GM23338 (cell line): ENCODE measurements around the gene MTHFD1L. TPM values are rescaled to one million over a fixed set of nuclear protein-coding genes. Genes with fewer than 3 reads are reported as not detected.
A peak's percentile ranks its signal among the peaks of the same experiment; 100 is the strongest.
"Not testable (repeated sequence)": the region's sequence is repeated elsewhere in the genome, so short reads cannot be mapped to it uniquely, and the experiment has no call there.

ENCODE experiments used
- ATAC-seq: fragments of 200-7000 bp; cut with Tn5 transposase; 3 replicates; pipeline ENCODE4 v1.9.1; 2020
- DNase-seq: peaks from one replicate; pipeline ENCODE4 v3.0.0-alpha.2; 2015; ENCODE audit warnings: low spot score
- H2AFZ ChIP-seq: fragments of 200-600 bp; sonication (generic); 2 replicates; pipeline ENCODE4 v1.8.0; 2016; ENCODE audit warnings: antibody characterized with exemption, mild to moderate bottlenecking, moderate library complexity
- H3F3A ChIP-seq: fragments of 200-600 bp; sonication (generic); replicated peaks from 2 replicates; pipeline ENCODE4 v1.8.0; 2017; ENCODE audit warnings: antibody characterized with exemption, mixed run types, low read depth
- H3K27ac ChIP-seq: fragments of 200-600 bp; sonication (generic); 2 replicates; pipeline ENCODE4 v1.6.1; 2016; ENCODE audit warnings: low read depth
- H3K27me3 ChIP-seq: fragments of 200-600 bp; sonication (generic); 2 replicates; pipeline ENCODE4 v1.8.0; 2016; ENCODE audit warnings: mild to moderate bottlenecking, mixed run types, moderate library complexity; ENCODE audit not compliant: insufficient read depth
- H3K36me3 ChIP-seq: fragments of 200-600 bp; sonication (generic); 2 replicates; pipeline ENCODE4 v1.8.0; 2016; ENCODE audit warnings: mild to moderate bottlenecking; ENCODE audit not compliant: insufficient read depth
- H3K4me1 ChIP-seq: fragments of 200-600 bp; sonication (generic); 2 replicates; pipeline ENCODE4 v1.8.0; 2016; ENCODE audit warnings: mild to moderate bottlenecking, moderate library complexity; ENCODE audit not compliant: insufficient read depth
- H3K4me2 ChIP-seq: fragments of 200-600 bp; sonication (generic); 2 replicates; pipeline ENCODE4 v1.7.1; 2017; ENCODE audit warnings: mixed run types
- H3K4me3 ChIP-seq: fragments of 200-600 bp; sonication (generic); 2 replicates; pipeline ENCODE4 v1.6.1; 2016; ENCODE audit warnings: mixed run types
- H3K79me2 ChIP-seq: fragments of 200-600 bp; sonication (generic); replicated peaks from 2 replicates; pipeline ENCODE4 v1.8.0; 2017; ENCODE audit warnings: mild to moderate bottlenecking; ENCODE audit not compliant: insufficient read depth
- H3K9me2 ChIP-seq: fragments of 200-600 bp; sonication (generic); 2 replicates; pipeline ENCODE4 v1.8.0; 2017; ENCODE audit not compliant: insufficient read depth
- H4K20me1 ChIP-seq: fragments of 200-600 bp; sonication (generic); replicated peaks from 2 replicates; pipeline ENCODE4 v1.8.0; 2017; ENCODE audit warnings: mild to moderate bottlenecking; ENCODE audit not compliant: insufficient read depth
- H3K27ac Mint-ChIP-seq: 2 replicates; pipeline ENCODE4 v1.8.0; 2020; ENCODE audit warnings: inconsistent platforms, mild to moderate bottlenecking, moderate library complexity, mixed read lengths
- H3K27me3 Mint-ChIP-seq: 3 replicates; pipeline ENCODE4 v1.8.0; 2022; ENCODE audit warnings: low read depth, mild to moderate bottlenecking, moderate library complexity, mixed read lengths, inconsistent platforms; ENCODE audit not compliant: insufficient read depth, poor library complexity
- H3K36me3 Mint-ChIP-seq: 3 replicates; pipeline ENCODE4 v1.8.0; 2021; ENCODE audit warnings: low read depth, mild to moderate bottlenecking, inconsistent platforms, moderate library complexity, mixed read lengths
- H3K4me1 Mint-ChIP-seq: 3 replicates; pipeline ENCODE4 v1.8.0; 2020; ENCODE audit warnings: mild to moderate bottlenecking, inconsistent platforms, mixed read lengths
- H3K4me3 Mint-ChIP-seq: 3 replicates; pipeline ENCODE4 v1.8.0; 2021; ENCODE audit warnings: moderate library complexity, mild to moderate bottlenecking, inconsistent platforms, mixed read lengths
- H3K9me3 Mint-ChIP-seq: 3 replicates; pipeline ENCODE4 v1.8.0; 2020; ENCODE audit warnings: moderate library complexity, mild to moderate bottlenecking, inconsistent platforms, mixed read lengths
- ETS1 ChIP-seq: IDR thresholded peaks from 2 replicates; pipeline ENCODE4 v1.6.1; 2016; ENCODE audit warnings: antibody characterized with exemption
- JUNB ChIP-seq: IDR thresholded peaks from one replicate; pipeline ENCODE4 v1.6.1; 2016; ENCODE audit warnings: antibody characterized with exemption; ENCODE audit not compliant: unreplicated experiment
- REST ChIP-seq: IDR thresholded peaks from one replicate; pipeline ENCODE4 v1.6.1; 2018; ENCODE audit warnings: antibody characterized with exemption; ENCODE audit not compliant: unreplicated experiment
- STAT1 ChIP-seq: IDR thresholded peaks from one replicate; pipeline ENCODE4 v1.6.1; 2016; ENCODE audit warnings: antibody characterized with exemption; ENCODE audit not compliant: unreplicated experiment
- ZNF114 ChIP-seq: fragments of 250-450 bp; sonication (Bioruptor Pico); IDR thresholded peaks from 2 replicates; pipeline ENCODE4 v1.5.0; 2020; ENCODE audit warnings: mild to moderate bottlenecking, moderate library complexity
- ZNF331 ChIP-seq: fragments of 250-450 bp; sonication (Bioruptor Pico); IDR thresholded peaks from 2 replicates; pipeline ENCODE4 v1.5.0; 2020; ENCODE audit warnings: low read depth, mild to moderate bottlenecking, moderate library complexity
- polyA plus RNA-seq: library from polyadenylated mRNA; unstranded; fragments of >200 nt; fragmentation: Nextera tagmentation; extraction: Ambion mirVana; gene quantifications from 2 replicates; pipeline ENCODE4 v1.2.1, GENCODE V29; 2016
- total RNA-seq: library from RNA; depleted of rRNA; stranded (reverse); fragments of >200 nt; shearing (Covaris generic); gene quantifications from 2 replicates; pipeline ENCODE4 v1.2.3, GENCODE V29; 2014

Gene MTHFD1L
- total and polyA plus RNA-seq, 2 experiments from 2014 or later: 53.2 to 66.8 TPM

- peaks cover 10% of the 10 kb centered on the region for H3K27me3 Mint-ChIP-seq
- no peaks in the 10 kb centered on the region for H4K20me1 ChIP-seq
- no peaks in the 10 kb centered on the region; the same call in 2 of the 3 replicates for H3K9me3 Mint-ChIP-seq
- H3K4me1 ChIP-seq: peaks cover 5% of the 10 kb centered on the region; the same call in 1 of the 2 replicates
- H3K27ac Mint-ChIP-seq: no peak overlapping the region
- no peaks in the 10 kb centered on the region for H3K79me2 ChIP-seq
- no peak overlapping the region for H3K4me2 ChIP-seq
- peaks cover 36% of the 10 kb centered on the region for H3K4me1 Mint-ChIP-seq
- H3K27me3 ChIP-seq: no peaks in the 10 kb centered on the region
- no peak for ATAC-seq
- H3K4me3 ChIP-seq: no peak overlapping the region
- no peak overlapping the region for H3K4me3 Mint-ChIP-seq
- peaks cover 61% of the 10 kb centered on the region for H3K36me3 Mint-ChIP-seq
- no peaks in the 10 kb centered on the region for H3F3A ChIP-seq
- TF ChIP-seq ZNF114 (CRISPR knock-in tag): no peak
- no peak for TF ChIP-seq ETS1
- TF ChIP-seq STAT1: no peak
- H2AFZ ChIP-seq: no peak overlapping the region
- H3K36me3 ChIP-seq: 0 out of 2 replicates have a peak, but pooled peaks cover 4% of the 10 kb centered on the region
- DNase-seq: no peak
- no peaks in the 10 kb centered on the region for H3K9me2 ChIP-seq
- H3K27ac ChIP-seq: no peak overlapping the region
Observed at GRCh38 chr6:151041686-151042085, 176.2 kb downstream of the MTHFD1L start.

- not testable (repeated sequence) for H3K36me3 ChIP-seq, ATAC-seq, H3K27ac ChIP-seq, H3K9me2 ChIP-seq, H3K4me3 Mint-ChIP-seq, H3K4me1 ChIP-seq, H2AFZ ChIP-seq, H3K27me3 ChIP-seq, DNase-seq, H3K9me3 Mint-ChIP-seq, H3K4me2 ChIP-seq, H3F3A ChIP-seq, H4K20me1 ChIP-seq, H3K4me3 ChIP-seq, H3K79me2 ChIP-seq
- H3K36me3 Mint-ChIP-seq: peaks cover 59% of the 10 kb centered on the region
- H3K4me1 Mint-ChIP-seq: peaks cover 37% of the 10 kb centered on the region
- peaks cover 10% of the 10 kb centered on the region for H3K27me3 Mint-ChIP-seq
- H3K27ac Mint-ChIP-seq: peak overlapping the region; percentile 75; the same call in 1 of the 2 replicates
Observed at GRCh38 chr6:151042911-151043330, 177.4 kb downstream of the MTHFD1L start.

- H3K9me2 ChIP-seq: no peaks in the 10 kb centered on the region
- no peak for DNase-seq
- no peak overlapping the region for H2AFZ ChIP-seq
- Mint-ChIP-seq H3K4me3 (no peak overlapping the region), H3K4me1 (peaks cover 30% of the 10 kb centered on the region), H3K27ac (no peak overlapping the region; the same call in 1 of the 2 replicates), H3K27me3 (peaks cover 7% of the 10 kb centered on the region), H3K9me3 (peaks cover 6% of the 10 kb centered on the region; the same call in 2 of the 3 replicates), H3K36me3 (peaks cover 58% of the 10 kb centered on the region)
- no peaks in the 10 kb centered on the region for H3K36me3 ChIP-seq
- H3K27me3 ChIP-seq: no peaks in the 10 kb centered on the region
- H4K20me1 ChIP-seq: no peaks in the 10 kb centered on the region
- H3K4me3 ChIP-seq: no peak overlapping the region
- no peaks in the 10 kb centered on the region for H3K79me2 ChIP-seq
- H3K4me1 ChIP-seq: peaks cover 5% of the 10 kb centered on the region; the same call in 1 of the 2 replicates
- 0 out of 2 replicates have a peak overlapping the region, but pooled peaks have one; percentile 14 for H3K27ac ChIP-seq
- H3F3A ChIP-seq: no peaks in the 10 kb centered on the region
- no peak for ATAC-seq
- 0 out of 2 replicates have a peak overlapping the region, but pooled peaks have one; percentile 8 for H3K4me2 ChIP-seq
- TF ChIP-seq REST (no peak), ZNF114 (CRISPR knock-in tag) (no peak), ZNF331 (no peak), JUNB (no peak)
Observed at GRCh38 chr6:151043944-151044343, 178.4 kb downstream of the MTHFD1L start.
